ENCODE data around the gene CASP6. TPM values are rescaled to one million over a fixed set of nuclear protein-coding genes. Genes with fewer than 3 reads are reported as not detected.

The CASP6 gene
- total RNA-seq, 1 experiment from 2014 or later: 22.4 TPM

DNA sequence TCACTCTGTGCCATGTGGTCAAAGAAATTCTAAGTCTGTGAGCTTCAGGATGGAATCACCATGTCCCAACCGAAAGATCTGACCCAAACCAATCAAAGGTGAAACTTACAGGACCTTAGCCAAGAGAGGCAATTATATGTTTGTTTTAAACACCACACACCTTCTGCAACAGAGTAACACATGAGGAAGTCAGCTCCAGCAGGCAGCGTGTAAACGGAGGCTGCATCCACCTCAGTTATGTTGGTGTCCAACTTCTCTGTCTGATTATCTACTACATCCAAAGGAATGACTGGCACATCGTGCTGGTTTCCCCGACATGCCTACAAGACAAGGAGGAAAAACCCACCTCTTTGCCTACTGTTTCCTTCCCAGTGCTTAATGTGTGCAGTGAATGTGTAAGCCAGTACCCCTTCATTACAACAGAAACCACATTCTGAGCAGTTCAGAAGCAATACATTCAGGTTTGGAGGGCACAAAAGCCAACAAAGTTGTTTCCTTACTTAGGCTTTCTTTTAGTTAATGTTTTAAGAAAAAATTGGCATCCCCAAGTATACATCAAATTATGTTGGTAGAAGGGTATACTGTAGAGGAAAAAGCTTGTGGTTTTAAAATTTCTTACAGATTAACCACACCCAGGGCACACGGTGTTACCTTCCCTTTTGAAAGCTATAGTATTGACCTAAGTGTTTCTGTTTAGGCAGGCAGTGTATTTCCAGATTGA, 12.4 kb downstream of the CASP6 start:
- no peak for DNase-seq
- Histone ChIP-seq H3K9me3 (ENCODE audit: insufficient read depth, low read depth) (no peaks in the 10 kb centered on the region), H3K27ac (no peak overlapping the region), H3K4me3 (no peak overlapping the region), H3K79me2 (ENCODE audit: low read depth) (no peaks in the 10 kb centered on the region), H4K20me1 (ENCODE audit: insufficient read depth) (no peaks in the 10 kb centered on the region), H2AFZ (no peak overlapping the region), H3F3A (ENCODE audit: insufficient read depth, low read depth) (no peaks in the 10 kb centered on the region), H3K36me3 (ENCODE audit: low read depth) (no peaks in the 10 kb centered on the region), H3K27me3 (ENCODE audit: insufficient read depth, low read depth) (no peaks in the 10 kb centered on the region), H3K4me2 (no peak overlapping the region), H3K4me1 (replicated peaks; ENCODE audit: insufficient read depth) (no peaks in the 10 kb centered on the region), H3K9me2 (ENCODE audit: insufficient read depth) (no peaks in the 10 kb centered on the region)
- BruUV-seq (replicated peaks): no TSS peak
- no peak for TF ChIP-seq CTCF (conservative IDR thresholded peaks at IDR 0.05)
- no peak for TF ChIP-seq EZH2 (IDR thresholded peaks at IDR 0.05; ENCODE audit: low read depth)
- ChIA-PET CTCF (no interaction called here), POLR2A (ENCODE audit: unreplicated experiment) (no interaction called here)
- intact Hi-C loops (cut with micrococcal nuclease; ENCODE audit: unreplicated experiment): no loop called here

GRCh38 chr4:109684727-109685126, 18.5 kb downstream of the CASP6 start:
- Histone ChIP-seq H3K9me2 (ENCODE audit: insufficient read depth) (no peaks in the 10 kb centered on the region), H3F3A (ENCODE audit: insufficient read depth, low read depth) (no peaks in the 10 kb centered on the region), H3K79me2 (ENCODE audit: low read depth) (no peaks in the 10 kb centered on the region), H2AFZ (no peak overlapping the region), H3K4me3 (no peak overlapping the region), H3K4me2 (no peak overlapping the region), H3K36me3 (ENCODE audit: low read depth) (no peaks in the 10 kb centered on the region), H3K27ac (no peak overlapping the region), H4K20me1 (ENCODE audit: insufficient read depth) (no peaks in the 10 kb centered on the region), H3K4me1 (replicated peaks; ENCODE audit: insufficient read depth) (no peaks in the 10 kb centered on the region), H3K27me3 (ENCODE audit: insufficient read depth, low read depth) (no peaks in the 10 kb centered on the region), H3K9me3 (ENCODE audit: insufficient read depth, low read depth) (no peaks in the 10 kb centered on the region)
- no peak for TF ChIP-seq EZH2 (IDR thresholded peaks at IDR 0.05; ENCODE audit: low read depth)
- TF ChIP-seq CTCF (conservative IDR thresholded peaks at IDR 0.05): no peak
- ChIA-PET POLR2A (ENCODE audit: unreplicated experiment) (no interaction called here), CTCF (no interaction called here)
- DNase-seq: no peak
- no TSS peak for BruUV-seq (replicated peaks)
- intact Hi-C loops (cut with micrococcal nuclease; ENCODE audit: unreplicated experiment): no loop called here

GRCh38 chr4:109683621-109684253, 19.5 kb downstream of the CASP6 start:
- no peak overlapping the region for H2AFZ ChIP-seq
- POLR2A ChIA-PET (ENCODE audit: unreplicated experiment): no interaction called here
- DNase-seq: no peak
- H3K9me3 ChIP-seq (ENCODE audit: insufficient read depth, low read depth): no peaks in the 10 kb centered on the region
- no peaks in the 10 kb centered on the region for H4K20me1 ChIP-seq (ENCODE audit: insufficient read depth)
- BruUV-seq (replicated peaks): no TSS peak
- H3K4me2 ChIP-seq: no peak overlapping the region
- intact Hi-C loops (cut with micrococcal nuclease; ENCODE audit: unreplicated experiment): no loop called here
- no peak overlapping the region for H3K4me3 ChIP-seq
- no peaks in the 10 kb centered on the region for H3K27me3 ChIP-seq (ENCODE audit: insufficient read depth, low read depth)
- no peaks in the 10 kb centered on the region for H3K4me1 ChIP-seq (replicated peaks; ENCODE audit: insufficient read depth)
- CTCF ChIA-PET: no interaction called here
- no peak overlapping the region for H3K27ac ChIP-seq
- no peaks in the 10 kb centered on the region for H3K9me2 ChIP-seq (ENCODE audit: insufficient read depth)
- H3K36me3 ChIP-seq (ENCODE audit: low read depth): no peaks in the 10 kb centered on the region
- TF ChIP-seq CTCF (conservative IDR thresholded peaks at IDR 0.05) (no peak), EZH2 (IDR thresholded peaks at IDR 0.05; ENCODE audit: low read depth) (no peak)
- no peaks in the 10 kb centered on the region for H3F3A ChIP-seq (ENCODE audit: insufficient read depth, low read depth)
- no peaks in the 10 kb centered on the region for H3K79me2 ChIP-seq (ENCODE audit: low read depth)
